Chondrocyte (in vitro differentiated cells): ENCODE measurements around the gene CDHR5. TPM values are rescaled to one million over a fixed set of nuclear protein-coding genes. Genes with fewer than 3 reads are reported as not detected.
"Not testable (repeated sequence)": the region's sequence is repeated elsewhere in the genome, so short reads cannot be mapped to it uniquely, and the experiment has no call there.

ENCODE experiments used
- DNase-seq: peaks from one replicate; pipeline ENCODE4 v3.0.0; 2021; ENCODE audit warnings: mixed read lengths, low spot score
- H3K27ac Mint-ChIP-seq: one replicate; pipeline ENCODE4 v1.8.0; 2021; ENCODE audit warnings: mild to moderate bottlenecking, moderate library complexity, mixed read lengths; ENCODE audit not compliant: unreplicated experiment
- H3K27me3 Mint-ChIP-seq: 2 replicates; pipeline ENCODE4 v1.8.0; 2021; ENCODE audit warnings: low read depth, mixed read lengths
- H3K36me3 Mint-ChIP-seq: 2 replicates; pipeline ENCODE4 v1.8.0; 2021; ENCODE audit warnings: low read depth, mixed read lengths
- H3K4me1 Mint-ChIP-seq: 2 replicates; pipeline ENCODE4 v1.8.0; 2021; ENCODE audit warnings: low read depth, mild to moderate bottlenecking, mixed read lengths
- H3K4me3 Mint-ChIP-seq: one replicate; pipeline ENCODE4 v1.8.0; 2021; ENCODE audit warnings: mild to moderate bottlenecking, moderate library complexity, mixed read lengths; ENCODE audit not compliant: unreplicated experiment
- H3K9me3 Mint-ChIP-seq: 2 replicates; pipeline ENCODE4 v1.8.0; 2021; ENCODE audit warnings: low read depth, mixed read lengths
- CTCF ChIP-seq: fragments of 200-600 bp; sonication (generic); IDR thresholded peaks from 2 replicates; pipeline ENCODE4 v1.5.0; 2021; ENCODE audit warnings: antibody characterized with exemption, mild to moderate bottlenecking, moderate library complexity
- total RNA-seq: library from RNA; stranded (reverse); gene quantifications from 3 replicates; pipeline ENCODE4 v1.2.1, GENCODE V29; 2021

The CDHR5 gene
- total RNA-seq, 1 donor from 2014 or later: not detected

GRCh38 chr11:657691-658126 is 33.0 kb upstream of the CDHR5 start:
- H3K4me1 Mint-ChIP-seq: no peaks in the 10 kb centered on the region
- no peaks in the 10 kb centered on the region for H3K9me3 Mint-ChIP-seq
- no peak overlapping the region for H3K4me3 Mint-ChIP-seq
- peaks cover 6% of the 10 kb centered on the region for H3K36me3 Mint-ChIP-seq
- no peaks in the 10 kb centered on the region for H3K27me3 Mint-ChIP-seq
- no peak for TF ChIP-seq CTCF
- DNase-seq: no peak
- H3K27ac Mint-ChIP-seq: no peak overlapping the region

DNA sequence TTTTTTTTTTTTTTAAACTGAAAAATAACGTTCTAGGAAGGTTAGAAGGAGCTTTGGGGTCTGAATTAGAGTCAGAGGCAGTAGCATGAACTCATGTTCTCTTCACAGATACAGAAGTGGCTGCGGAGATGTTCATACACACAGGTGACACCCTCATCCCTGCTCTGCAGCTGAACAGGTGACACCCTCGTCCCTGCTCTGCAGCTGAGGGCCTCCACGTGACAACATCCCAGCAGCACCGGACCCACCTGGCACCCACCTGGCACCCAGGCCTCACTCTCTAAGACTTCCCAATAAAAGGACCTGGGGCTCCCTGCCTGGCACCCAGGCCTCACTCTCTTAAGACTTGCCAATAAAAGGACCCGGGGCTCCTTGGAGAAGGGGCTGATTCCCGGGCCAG is 32.1 kb upstream of the CDHR5 start:
- Mint-ChIP-seq H3K36me3 (peaks cover 8% of the 10 kb centered on the region), H3K4me1 (no peaks in the 10 kb centered on the region)

DNA sequence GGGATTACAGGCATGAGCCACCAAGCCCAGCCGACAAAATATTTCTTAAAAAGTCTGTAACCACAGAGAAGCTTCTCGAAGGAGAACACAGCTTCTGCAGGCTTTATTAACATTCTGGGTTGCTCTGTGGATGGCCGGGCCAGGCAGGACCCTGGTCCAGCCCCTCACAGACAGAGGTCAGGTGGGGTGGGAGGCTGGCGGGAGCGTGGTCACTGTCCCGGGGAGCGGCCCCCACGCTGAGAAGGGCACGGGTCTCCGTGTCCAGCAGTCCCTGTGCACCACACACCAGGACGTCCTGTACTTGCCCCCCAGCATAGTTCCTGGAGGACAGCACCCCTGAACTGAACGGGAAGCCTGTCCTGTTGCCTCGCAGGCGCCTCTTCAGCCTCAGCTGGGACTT is 31.7 kb upstream of the CDHR5 start:
- H3K9me3 Mint-ChIP-seq: no peaks in the 10 kb centered on the region
- no peak for DNase-seq
- no peak overlapping the region for H3K4me3 Mint-ChIP-seq
- H3K4me1 Mint-ChIP-seq: no peaks in the 10 kb centered on the region
- TF ChIP-seq CTCF: no peak
- H3K27me3 Mint-ChIP-seq: no peaks in the 10 kb centered on the region
- peaks cover 7% of the 10 kb centered on the region for H3K36me3 Mint-ChIP-seq
- no peak overlapping the region for H3K27ac Mint-ChIP-seq

More for the DNA sequence above, 32.1 kb upstream of the CDHR5 start:
- no peak for DNase-seq
- Mint-ChIP-seq H3K4me3 (no peak overlapping the region), H3K9me3 (no peaks in the 10 kb centered on the region), H3K27me3 (no peaks in the 10 kb centered on the region), H3K27ac (no peak overlapping the region)
- TF ChIP-seq CTCF: no peak

- Mint-ChIP-seq H3K4me1 (no peaks in the 10 kb centered on the region), H3K9me3 (no peaks in the 10 kb centered on the region), H3K27me3 (no peaks in the 10 kb centered on the region), H3K27ac (no peak overlapping the region), H3K36me3 (peaks cover 8% of the 10 kb centered on the region), H3K4me3 (no peak overlapping the region)
- no peak for DNase-seq
- no peak for TF ChIP-seq CTCF
Measured at GRCh38 chr11:655036-655726, 30.4 kb upstream of the CDHR5 start.

- H3K9me3 Mint-ChIP-seq, H3K4me1 Mint-ChIP-seq, DNase-seq, H3K4me3 Mint-ChIP-seq, H3K27me3 Mint-ChIP-seq, H3K27ac Mint-ChIP-seq: not testable (repeated sequence)
- H3K36me3 Mint-ChIP-seq: peaks cover 11% of the 10 kb centered on the region
Measured at GRCh38 chr11:654444-654843, 29.7 kb upstream of the CDHR5 start.

DNA sequence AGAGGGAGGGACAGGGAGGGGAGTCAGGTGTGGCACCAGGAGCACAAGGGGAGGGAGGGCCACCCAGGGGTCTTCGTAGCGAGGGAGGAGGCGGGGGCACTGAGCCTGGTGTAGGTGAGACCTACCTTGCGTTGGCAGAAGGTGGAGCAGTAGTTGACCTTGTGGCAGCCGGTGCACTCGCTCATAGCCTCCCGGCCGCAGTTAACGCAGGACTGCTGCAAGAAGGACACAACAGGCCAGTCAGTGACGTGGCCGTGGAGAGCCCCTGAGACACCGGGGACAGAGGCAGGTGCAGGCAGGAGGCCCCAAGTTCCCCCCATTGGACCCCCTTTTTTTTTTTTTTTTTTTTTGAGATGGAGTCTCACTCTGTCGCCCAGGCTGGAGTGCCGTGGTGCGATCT is 29.1 kb upstream of the CDHR5 start:
- Mint-ChIP-seq H3K4me3 (no peak overlapping the region), H3K27me3 (no peaks in the 10 kb centered on the region), H3K36me3 (peaks cover 11% of the 10 kb centered on the region), H3K27ac (no peak overlapping the region), H3K9me3 (no peaks in the 10 kb centered on the region), H3K4me1 (no peaks in the 10 kb centered on the region)
- TF ChIP-seq CTCF: no peak
- no peak for DNase-seq

DNA sequence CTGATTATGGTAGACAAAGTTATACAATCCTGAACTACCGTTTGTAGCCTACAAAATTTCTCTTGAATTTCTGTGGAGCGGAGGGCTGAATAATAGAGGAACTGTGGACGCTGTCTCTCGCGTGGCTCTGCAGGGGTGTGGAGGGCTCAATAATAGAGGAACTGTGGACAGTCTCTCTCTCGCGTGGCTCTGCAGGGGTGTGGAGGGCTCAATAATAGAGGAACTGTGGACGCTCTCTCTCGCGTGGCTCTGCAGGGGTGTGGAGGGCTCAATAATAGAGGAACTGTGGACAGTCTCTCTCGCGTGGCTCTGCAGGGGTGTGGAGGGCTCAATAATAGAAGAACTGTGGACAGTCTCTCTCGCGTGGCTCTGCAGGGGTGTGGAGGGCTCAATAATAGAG is 28.4 kb upstream of the CDHR5 start:
- peaks cover 12% of the 10 kb centered on the region for H3K36me3 Mint-ChIP-seq
- H3K4me3 Mint-ChIP-seq, H3K27me3 Mint-ChIP-seq, H3K27ac Mint-ChIP-seq, H3K9me3 Mint-ChIP-seq, H3K4me1 Mint-ChIP-seq, DNase-seq: not testable (repeated sequence)
